Keratinocyte (primary cell): ENCODE measurements around the gene DRGX.

Experiments
- EZH2 ChIP-seq: IDR thresholded peaks from one replicate; pipeline ENCODE4 v1.6.1; 2012; ENCODE audit warnings: inconsistent platforms, mild to moderate bottlenecking, low read length, moderate library complexity
- TF ChIP-seq, protein P1 (sequence below), 3 experiments: IDR thresholded peaks in 1 of 3; conservative IDR thresholded peaks in 1 of 3; optimal IDR thresholded peaks in 1 of 3; 2 replicates in 2 of 3; 3 replicates in 1 of 3; pipeline versions ENCODE3 to v1.5.1; 2011; ENCODE audit warnings: low read length in 3 of 3, mild to moderate bottlenecking in 3 of 3, moderate library complexity in 2 of 3, control low read depth in 1 of 3, inconsistent platforms in 1 of 3; ENCODE audit not compliant: insufficient read depth in 2 of 3; ENCODE audit errors: extremely low read depth in 1 of 3

DNA sequence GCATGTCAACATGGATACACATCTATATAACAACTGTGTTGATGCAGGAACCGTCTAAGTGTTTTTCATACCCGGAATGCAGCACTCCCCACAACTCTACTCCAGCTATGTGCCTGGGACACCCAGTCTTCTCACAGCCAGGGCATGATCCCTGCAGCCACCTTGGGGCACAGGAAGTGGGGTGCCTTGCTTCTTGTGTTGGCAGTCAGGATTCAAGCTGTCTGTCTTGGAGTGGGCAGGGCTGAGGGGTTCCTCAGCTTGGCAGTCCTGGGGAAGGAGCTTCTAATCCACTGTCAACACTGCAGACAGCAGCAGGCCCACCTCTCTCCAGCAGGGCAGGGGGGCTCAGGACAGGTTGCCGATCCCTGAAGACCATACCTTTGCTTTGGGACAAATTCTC is 41.3 kb downstream of the DRGX start:
- TF ChIP-seq, protein P1, sequence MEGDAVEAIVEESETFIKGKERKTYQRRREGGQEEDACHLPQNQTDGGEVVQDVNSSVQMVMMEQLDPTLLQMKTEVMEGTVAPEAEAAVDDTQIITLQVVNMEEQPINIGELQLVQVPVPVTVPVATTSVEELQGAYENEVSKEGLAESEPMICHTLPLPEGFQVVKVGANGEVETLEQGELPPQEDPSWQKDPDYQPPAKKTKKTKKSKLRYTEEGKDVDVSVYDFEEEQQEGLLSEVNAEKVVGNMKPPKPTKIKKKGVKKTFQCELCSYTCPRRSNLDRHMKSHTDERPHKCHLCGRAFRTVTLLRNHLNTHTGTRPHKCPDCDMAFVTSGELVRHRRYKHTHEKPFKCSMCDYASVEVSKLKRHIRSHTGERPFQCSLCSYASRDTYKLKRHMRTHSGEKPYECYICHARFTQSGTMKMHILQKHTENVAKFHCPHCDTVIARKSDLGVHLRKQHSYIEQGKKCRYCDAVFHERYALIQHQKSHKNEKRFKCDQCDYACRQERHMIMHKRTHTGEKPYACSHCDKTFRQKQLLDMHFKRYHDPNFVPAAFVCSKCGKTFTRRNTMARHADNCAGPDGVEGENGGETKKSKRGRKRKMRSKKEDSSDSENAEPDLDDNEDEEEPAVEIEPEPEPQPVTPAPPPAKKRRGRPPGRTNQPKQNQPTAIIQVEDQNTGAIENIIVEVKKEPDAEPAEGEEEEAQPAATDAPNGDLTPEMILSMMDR (optimal IDR thresholded peaks at IDR 0.05 in 1 of 3, IDR thresholded peaks at IDR 0.05 in 1 of 3, conservative IDR thresholded peaks at IDR 0.05 in 1 of 3; ENCODE audit: extremely low read depth in 1 of 3, insufficient read depth in 2 of 3, low read length in 3 of 3), result no peak
- TF ChIP-seq EZH2, result no peak
